A204.1 (cell line): ENCODE results near the gene LYRM4.

Experiments used
- FAIRE-seq: peaks from 2 replicates; lab custom pipeline; 2012; peaks lifted over from hg19 to GRCh38; lab: Jason Lieb, UNC

LYRM4 gene

GRCh38 chr6:5119090-5119951 is 141.4 kb downstream of the LYRM4 start:
- FAIRE-seq: no peak

- no peak for FAIRE-seq
These were observed 144.3 kb downstream of the LYRM4 start for GRCh38 chr6:5116243-5116991.

GRCh38 chr6:5115168-5115567 is 145.6 kb downstream of the LYRM4 start:
- no peak for FAIRE-seq

GRCh38 chr6:5113096-5113495 is 147.7 kb downstream of the LYRM4 start:
- FAIRE-seq: no peak

- FAIRE-seq: no peak
These were observed 148.5 kb downstream of the LYRM4 start for GRCh38 chr6:5112066-5112799.

GRCh38 chr6:5111626-5112025 is 149.1 kb downstream of the LYRM4 start:
- no peak for FAIRE-seq

- no peak for FAIRE-seq
These were observed 150.5 kb downstream of the LYRM4 start for GRCh38 chr6:5110246-5110645.

GRCh38 chr6:5109436-5109835 is 151.3 kb downstream of the LYRM4 start:
- FAIRE-seq: no peak

GRCh38 chr6:5108536-5109150 is 152.1 kb downstream of the LYRM4 start:
- no peak for FAIRE-seq

GRCh38 chr6:5108068-5108467 is 152.7 kb downstream of the LYRM4 start:
- no peak for FAIRE-seq

GRCh38 chr6:5107341-5107740 is 153.4 kb downstream of the LYRM4 start:
- no peak for FAIRE-seq

GRCh38 chr6:5105146-5105545 is 155.6 kb downstream of the LYRM4 start:
- FAIRE-seq: no peak

GRCh38 chr6:5104667-5105066 is 156.1 kb downstream of the LYRM4 start:
- no peak for FAIRE-seq

- no peak for FAIRE-seq
These were observed 157.5 kb downstream of the LYRM4 start for GRCh38 chr6:5103250-5103649.

- FAIRE-seq: no peak
These were observed 158.3 kb downstream of the LYRM4 start for GRCh38 chr6:5102267-5102970.

GRCh38 chr6:5100806-5101205 is 159.9 kb downstream of the LYRM4 start:
- no peak for FAIRE-seq

- no peak for FAIRE-seq
These were observed 161.2 kb downstream of the LYRM4 start for GRCh38 chr6:5099537-5099936.

- FAIRE-seq: no peak
These were observed 162.1 kb downstream of the LYRM4 start for GRCh38 chr6:5098501-5099270.

GRCh38 chr6:5096482-5096881 is 164.3 kb downstream of the LYRM4 start:
- FAIRE-seq: no peak

- no peak for FAIRE-seq
These were observed 165.5 kb downstream of the LYRM4 start for GRCh38 chr6:5095236-5095635.

GRCh38 chr6:5094327-5094726 is 166.4 kb downstream of the LYRM4 start:
- FAIRE-seq: no peak
